ENCODE data around the gene PHRF1. TPM values are rescaled to one million over a fixed set of nuclear protein-coding genes. Genes with fewer than 3 reads are reported as not detected.

PHRF1 gene
- total and polyA plus RNA-seq, 9 of the 15 experiments (the other 6 are each of a cell fraction or from before 2014, with no cell fraction given) = 0.07 to 37.2 (median 7.7) TPM

- H3K9me3 ChIP-seq (replicated peaks; ENCODE audit: control insufficient read depth, insufficient read depth, low read depth, low read length) = no peaks in the 10 kb centered on the region
- DNase-seq (ENCODE audit: extremely low read depth in 1 of 4, low spot score in 3 of 4) = no peak
- H2AFZ ChIP-seq (ENCODE audit: low read depth, low read length) = no peak overlapping the region
- 98% methylated on average over 15 of the region's 25 CpGs for WGBS (ENCODE audit: insufficient coverage, low coverage, missing lambda C conversion rate)
- H3K27ac ChIP-seq (ENCODE audit: extremely low read depth, low read depth, low read length) = no peak overlapping the region
- peaks cover 6% of the 10 kb centered on the region for H3K9me1 ChIP-seq (ENCODE audit: control insufficient read depth, insufficient read depth, low read length)
- ChIA-PET CTCF (ENCODE audit: low intra/inter-chr PET ratio) (no interaction called here), POLR2A (interaction anchor here (0.7 kb wide), 1 partner anchor 194 kb away, joined by 3 read pairs; no protein-coding TSS in a partner anchor)
- in situ Hi-C loops (cut with MboI) (no loop called here), intact Hi-C loops (cut with micrococcal nuclease) (loop anchor here (10.0 kb wide), 1 partner anchor 63 kb away; no protein-coding TSS in a partner anchor)
- no peak overlapping the region for H3K4me2 ChIP-seq (ENCODE audit: insufficient read depth, low read length)
- peaks cover 9% of the 10 kb centered on the region; the same call in 1 of the 3 replicates for H3K79me2 ChIP-seq (ENCODE audit: control insufficient read depth, insufficient read depth, low read length)
- H3K36me3 ChIP-seq (ENCODE audit: control insufficient read depth, insufficient read depth, low read length) = peaks cover 58% of the 10 kb centered on the region; the same call in 2 of the 3 replicates
- TF ChIP-seq POLR2G (IDR thresholded peaks at IDR 0.05; ENCODE audit: low read depth, low read length) = peak; percentile 10; the same call in 1 of the 2 replicates
- no peak for TF ChIP-seq ZNF277 (CRISPR knock-in tag; IDR thresholded peaks at IDR 0.05; ENCODE audit: borderline replicate concordance)
- no peak for TF ChIP-seq TOE1 (IDR thresholded peaks at IDR 0.05; ENCODE audit: borderline replicate concordance)
- TF ChIP-seq TOE1 (CRISPR knock-in tag; IDR thresholded peaks at IDR 0.05; ENCODE audit: borderline replicate concordance, low read depth) = no peak
- no peak for TF ChIP-seq ZNF398 (CRISPR knock-in tag; IDR thresholded peaks at IDR 0.05)
- no peak for TF ChIP-seq NCOR1 (IDR thresholded peaks at IDR 0.05)
- no peak for TF ChIP-seq MECOM (CRISPR knock-in tag; IDR thresholded peaks at IDR 0.05)
- H3K9ac ChIP-seq (ENCODE audit: insufficient read depth in 1 of 2, low read depth in 2 of 2, low read length in 2 of 2) = peak overlapping the region in 1 of 2 experiments; percentile 21; a peak in 2 of 4 replicates
- H3K4me1 ChIP-seq (replicated peaks in 1 of 2; ENCODE audit: control insufficient read depth in 2 of 2, insufficient read depth in 2 of 2, low read length in 2 of 2) = peaks cover 8 to 75% of the 10 kb centered on the region in 2 experiments
- peaks cover 3% of the 10 kb centered on the region; the same call in 1 of the 2 replicates for H4K20me1 ChIP-seq (replicated peaks; ENCODE audit: control insufficient read depth, insufficient read depth, low read length)
- no peak overlapping the region for H3K4me3 ChIP-seq
- no peak for FAIRE-seq
- H3K27me3 ChIP-seq (ENCODE audit: control insufficient read depth in 2 of 2, insufficient read depth in 2 of 2, low read length in 2 of 2) = no peaks in the 10 kb centered on the region
- no peak for ATAC-seq
- BruUV-seq (replicated peaks) = no TSS peak
Measured at GRCh38 chr11:617912-618682, 41.8 kb downstream of the PHRF1 start.

Data from K562 (cell line).